Natural killer cell treated with Interleukin-12 subunit alpha and Interleukin-12 subunit beta and Interleukin-15 and Interleukin-18, amount 100 ng/mL, for 72 hours (primary cell): ENCODE results near the gene ADGRV1. TPM values are rescaled to one million over a fixed set of nuclear protein-coding genes. Genes with fewer than 3 reads are reported as not detected.
"Not testable (repeated sequence)": the region's sequence is repeated elsewhere in the genome, so short reads cannot be mapped to it uniquely, and the experiment has no call there.

Experiments used
- ATAC-seq, 2 donors: fragments of 150-1000 bp; cut with Tn5 transposase in 1 of 2; sonication (Bioruptor Pico), chemical (Tn5 transposase) in 1 of 2; 2 replicates each; pipeline ENCODE4 v1.10.0; 2021
- DNase-seq: peaks from one replicate; pipeline ENCODE4 v3.0.0; 2022; ENCODE audit warnings: low spot score
- H3K27ac Mint-ChIP-seq, 2 donors: 1 replicate in 1 of 2; 2 replicates in 1 of 2; pipeline ENCODE4 v1.8.0; 2022; ENCODE audit warnings: mixed read lengths in 2 of 2, mild to moderate bottlenecking in 1 of 2, moderate library complexity in 1 of 2
- H3K27me3 Mint-ChIP-seq, 2 donors: 1 replicate in 1 of 2; 2 replicates in 1 of 2; pipeline ENCODE4 v1.8.0; 2022; ENCODE audit warnings: mixed read lengths in 2 of 2
- H3K36me3 Mint-ChIP-seq: one replicate; pipeline ENCODE4 v1.8.0; 2022; ENCODE audit warnings: mixed read lengths
- H3K4me1 Mint-ChIP-seq, 2 donors: 1 replicate in 1 of 2; 2 replicates in 1 of 2; pipeline ENCODE4 v1.8.0; 2022; ENCODE audit warnings: low read depth in 2 of 2, mixed read lengths in 2 of 2, mild to moderate bottlenecking in 1 of 2
- H3K4me3 Mint-ChIP-seq: one replicate; pipeline ENCODE4 v1.8.0; 2022; ENCODE audit warnings: mixed read lengths
- H3K9me3 Mint-ChIP-seq: 2 replicates; pipeline ENCODE4 v1.8.0; 2022; ENCODE audit warnings: mixed read lengths
- total RNA-seq, 2 donors: library from RNA; stranded (reverse); gene quantifications; one replicate each; pipeline ENCODE4 v1.2.3, GENCODE V29; 2022

The ADGRV1 gene
- total RNA-seq, 2 donors from 2014 or later = 0.33 TPM; not detected in 1

- Mint-ChIP-seq H3K36me3 (no peaks in the 10 kb centered on the region), H3K4me3 (no peak overlapping the region)
Measured at GRCh38 chr5:90707698-90708097, 149.1 kb downstream of the ADGRV1 start.

DNA sequence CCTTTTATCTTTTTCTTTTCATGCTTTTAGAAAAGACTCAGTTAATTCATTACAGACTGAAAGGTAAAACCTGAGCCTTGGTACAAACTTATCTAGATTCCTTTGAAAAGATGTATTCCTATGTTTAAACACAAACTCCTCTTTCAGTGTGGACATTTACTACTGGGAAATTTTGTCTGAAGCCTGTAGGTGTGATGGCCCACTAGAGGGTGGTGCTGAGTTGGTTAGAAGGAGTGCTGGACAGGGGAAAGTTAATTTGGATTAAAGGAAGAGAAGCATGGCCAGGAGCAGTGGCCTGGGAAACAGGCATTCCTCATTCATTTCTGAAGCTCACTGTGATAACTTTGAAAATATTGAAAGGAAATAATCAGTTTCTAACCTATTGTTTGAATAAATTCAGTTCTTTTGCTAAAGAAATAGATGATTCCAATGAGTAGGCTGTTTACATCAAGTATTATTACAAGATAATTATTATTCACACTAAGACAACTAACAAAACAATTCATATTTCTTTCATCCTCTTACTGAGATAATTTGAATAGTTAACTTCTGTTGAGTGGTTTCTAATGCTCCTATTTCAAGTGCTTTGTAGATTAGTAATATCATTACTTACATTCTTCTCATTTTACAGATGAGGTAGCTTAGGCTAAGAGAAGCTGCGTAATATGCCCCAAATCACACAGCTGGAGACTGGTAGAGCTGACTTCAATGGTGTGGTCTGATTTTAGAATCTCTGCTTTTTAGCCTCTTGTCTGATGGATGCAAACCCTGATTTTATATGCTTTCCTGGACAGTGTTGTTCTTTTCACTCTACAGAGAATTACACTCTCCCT lies 150.9 kb downstream of the ADGRV1 start:
- Mint-ChIP-seq H3K4me3 (no peak overlapping the region), H3K27me3 (peaks cover 0 to 20% of the 10 kb centered on the region in 2 donors), H3K27ac (no peak overlapping the region), H3K4me1 (no peaks in the 10 kb centered on the region), H3K9me3 (no peaks in the 10 kb centered on the region), H3K36me3 (no peaks in the 10 kb centered on the region)
- ATAC-seq (no peak), DNase-seq (no peak)

More at GRCh38 chr5:90707698-90708097, 149.1 kb downstream of the ADGRV1 start:
- H3K27ac Mint-ChIP-seq = no peak overlapping the region
- no peak for ATAC-seq
- no peak for DNase-seq
- no peaks in the 10 kb centered on the region for H3K4me1 Mint-ChIP-seq
- H3K27me3 Mint-ChIP-seq = peaks cover 0 to 15% of the 10 kb centered on the region in 2 donors
- H3K9me3 Mint-ChIP-seq = no peaks in the 10 kb centered on the region

GRCh38 chr5:90718387-90718786 lies 159.8 kb downstream of the ADGRV1 start:
- Mint-ChIP-seq H3K27ac (no peak overlapping the region), H3K36me3 (no peaks in the 10 kb centered on the region), H3K4me1 (no peaks in the 10 kb centered on the region), H3K27me3 (peaks cover 0 to 5% of the 10 kb centered on the region in 2 donors), H3K4me3 (no peak overlapping the region), H3K9me3 (peaks cover 6% of the 10 kb centered on the region)
- ATAC-seq (no peak), DNase-seq (no peak)

DNA sequence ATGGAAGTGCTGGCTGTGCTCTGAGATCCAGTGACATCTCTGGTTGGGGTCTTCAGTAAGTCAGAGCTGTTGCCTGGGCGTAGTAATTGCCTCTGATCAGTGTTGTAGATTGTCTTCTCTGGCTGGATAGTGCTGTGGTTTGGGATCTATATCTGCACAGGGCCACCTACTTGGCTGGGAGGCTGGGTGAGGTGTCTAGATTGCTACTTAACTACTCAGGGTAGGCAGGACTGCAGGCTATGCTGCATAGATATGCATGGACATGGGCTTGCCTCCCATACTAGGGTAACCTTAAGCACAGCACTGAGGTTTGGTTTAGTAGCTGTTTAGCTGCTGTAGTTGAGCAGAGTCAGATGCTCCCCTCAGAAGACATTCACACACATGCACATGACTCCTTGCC lies 181.0 kb downstream of the ADGRV1 start:
- DNase-seq (no peak), ATAC-seq (no peak)
- Mint-ChIP-seq H3K36me3 (peaks cover 8% of the 10 kb centered on the region), H3K4me1 (no peaks in the 10 kb centered on the region), H3K27ac (no peak overlapping the region), H3K27me3 (peaks cover 0 to 8% of the 10 kb centered on the region in 2 donors), H3K4me3 (no peak overlapping the region), H3K9me3 (peaks cover 14% of the 10 kb centered on the region)

DNA sequence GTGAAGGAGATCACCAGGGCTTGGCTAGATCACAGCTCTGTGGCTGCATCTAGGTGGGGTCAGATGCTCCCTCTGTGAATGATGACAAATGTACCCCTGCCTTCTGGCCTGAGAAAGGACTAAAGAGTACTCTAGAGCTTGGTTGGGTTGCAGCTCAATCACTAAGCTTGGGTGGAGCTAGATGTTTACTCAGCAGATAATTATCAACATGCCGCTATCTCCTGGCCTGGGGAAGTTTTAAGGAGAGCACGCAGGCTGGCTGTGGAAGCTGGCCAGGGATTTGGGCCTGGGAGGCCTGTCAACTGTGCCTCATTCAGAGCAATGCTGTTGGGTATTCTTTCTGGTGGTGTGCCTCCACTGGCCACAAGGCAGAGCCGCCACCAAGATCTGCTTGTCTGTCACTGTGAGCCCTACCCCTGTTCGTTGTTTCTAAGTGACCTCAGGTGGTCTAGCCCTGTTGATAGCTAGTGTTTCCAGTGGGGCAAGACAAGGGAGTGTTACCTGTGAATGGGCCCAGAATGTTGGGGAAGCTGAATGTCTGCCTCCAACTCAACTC lies 181.7 kb downstream of the ADGRV1 start:
- Mint-ChIP-seq H3K27me3 (peaks cover 0 to 8% of the 10 kb centered on the region in 2 donors), H3K27ac (no peak overlapping the region)

GRCh38 chr5:90741022-90741564 lies 182.5 kb downstream of the ADGRV1 start:
- peaks cover 0 to 8% of the 10 kb centered on the region in 2 donors for H3K27me3 Mint-ChIP-seq
- H3K4me1 Mint-ChIP-seq = no peaks in the 10 kb centered on the region
- H3K9me3 Mint-ChIP-seq = peaks cover 14% of the 10 kb centered on the region
- ATAC-seq (no peak), DNase-seq (no peak)
- H3K27ac Mint-ChIP-seq = no peak overlapping the region
- peaks cover 8% of the 10 kb centered on the region for H3K36me3 Mint-ChIP-seq
- H3K4me3 Mint-ChIP-seq = no peak overlapping the region

More for the DNA sequence above, 181.7 kb downstream of the ADGRV1 start:
- Mint-ChIP-seq H3K36me3 (peaks cover 8% of the 10 kb centered on the region), H3K4me3 (no peak overlapping the region), H3K9me3 (peaks cover 14% of the 10 kb centered on the region), H3K4me1 (no peaks in the 10 kb centered on the region)
- ATAC-seq = no peak
- DNase-seq = no peak

- Mint-ChIP-seq H3K36me3 (no peaks in the 10 kb centered on the region), H3K4me3 (no peak overlapping the region), H3K27me3 (peaks cover 7 to 31% of the 10 kb centered on the region in 2 donors), H3K27ac (no peak overlapping the region), H3K9me3 (peaks cover 11% of the 10 kb centered on the region), H3K4me1 (no peaks in the 10 kb centered on the region)
- no peak for DNase-seq
- ATAC-seq = no peak
Measured at GRCh38 chr5:90746119-90746518, 187.5 kb downstream of the ADGRV1 start.

- Mint-ChIP-seq H3K9me3 (peaks cover 10% of the 10 kb centered on the region), H3K4me1 (no peaks in the 10 kb centered on the region), H3K27ac (no peak overlapping the region), H3K36me3 (no peaks in the 10 kb centered on the region), H3K27me3 (peaks cover 7 to 32% of the 10 kb centered on the region in 2 donors), H3K4me3 (no peak overlapping the region)
- no peak for DNase-seq
- no peak for ATAC-seq
Measured at GRCh38 chr5:90747175-90747574, 188.6 kb downstream of the ADGRV1 start.

- Mint-ChIP-seq H3K4me3 (no peak overlapping the region), H3K36me3 (no peaks in the 10 kb centered on the region), H3K9me3 (peaks cover 4% of the 10 kb centered on the region), H3K27ac (no peak overlapping the region), H3K4me1 (no peaks in the 10 kb centered on the region), H3K27me3 (peaks cover 8 to 32% of the 10 kb centered on the region in 2 donors)
- DNase-seq = no peak
- ATAC-seq = no peak
Measured at GRCh38 chr5:90747693-90748092, 189.1 kb downstream of the ADGRV1 start.

DNA sequence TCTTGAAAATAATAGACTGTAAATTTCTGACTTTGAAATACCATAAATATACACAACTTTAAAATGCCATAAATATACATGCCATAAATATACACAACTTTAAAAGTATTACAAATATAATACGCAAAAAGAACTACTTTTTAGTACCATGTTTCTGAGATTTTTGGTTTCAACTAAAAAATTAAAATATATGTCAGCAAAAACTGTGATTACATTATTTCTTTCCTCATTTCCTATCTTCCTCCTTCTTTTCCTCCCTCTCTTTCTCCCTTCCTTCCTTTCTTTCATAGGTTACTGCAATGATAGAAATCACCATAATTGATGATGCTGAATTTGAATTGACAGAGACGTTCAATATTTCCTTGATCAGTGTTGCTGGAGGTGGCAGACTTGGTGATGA lies 200.5 kb downstream of the ADGRV1 start:
- Mint-ChIP-seq H3K27ac (no peak overlapping the region), H3K9me3 (no peaks in the 10 kb centered on the region), H3K4me1 (no peaks in the 10 kb centered on the region), H3K36me3 (no peaks in the 10 kb centered on the region), H3K4me3 (no peak overlapping the region), H3K27me3 (peaks cover 2 to 7% of the 10 kb centered on the region in 2 donors)
- no peak for DNase-seq
- ATAC-seq = no peak

GRCh38 chr5:90767710-90768109 lies 209.1 kb downstream of the ADGRV1 start:
- Mint-ChIP-seq H3K27me3 (peaks cover 4 to 16% of the 10 kb centered on the region in 2 donors), H3K4me3 (no peak overlapping the region)

DNA sequence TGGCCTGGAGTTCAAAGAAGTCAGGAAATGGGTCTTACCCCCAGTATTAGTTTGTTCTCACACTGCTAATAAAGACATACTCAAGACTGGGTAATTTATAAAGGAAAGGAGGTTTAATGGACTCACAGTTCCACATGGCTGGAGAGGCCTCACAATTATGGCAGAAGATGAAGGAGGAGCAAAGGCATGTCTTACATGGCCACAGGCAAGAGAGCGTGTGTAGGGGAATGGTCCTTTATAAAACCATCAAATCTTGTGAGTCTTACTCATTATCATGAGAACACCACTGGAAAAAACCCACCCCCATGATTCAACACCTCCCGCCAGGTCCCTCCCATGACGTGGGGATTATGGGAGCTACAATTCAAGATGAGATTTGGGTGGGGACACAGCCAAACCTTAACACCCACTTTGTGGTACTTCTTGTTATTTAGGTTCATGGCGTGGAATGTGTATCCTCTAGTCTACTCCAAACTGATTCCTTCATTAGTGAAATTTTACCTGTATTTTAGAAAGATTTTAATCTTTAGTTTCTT lies 211.5 kb downstream of the ADGRV1 start:
- not testable (repeated sequence) for ATAC-seq, H3K4me1 Mint-ChIP-seq, DNase-seq, H3K36me3 Mint-ChIP-seq, H3K4me3 Mint-ChIP-seq, H3K27ac Mint-ChIP-seq, H3K9me3 Mint-ChIP-seq
- peaks cover 4 to 23% of the 10 kb centered on the region in 2 donors for H3K27me3 Mint-ChIP-seq

More at GRCh38 chr5:90767710-90768109, 209.1 kb downstream of the ADGRV1 start:
- Mint-ChIP-seq H3K27ac (no peak overlapping the region), H3K4me1 (no peaks in the 10 kb centered on the region), H3K9me3 (no peaks in the 10 kb centered on the region), H3K36me3 (no peaks in the 10 kb centered on the region)
- DNase-seq = no peak
- no peak for ATAC-seq

DNA sequence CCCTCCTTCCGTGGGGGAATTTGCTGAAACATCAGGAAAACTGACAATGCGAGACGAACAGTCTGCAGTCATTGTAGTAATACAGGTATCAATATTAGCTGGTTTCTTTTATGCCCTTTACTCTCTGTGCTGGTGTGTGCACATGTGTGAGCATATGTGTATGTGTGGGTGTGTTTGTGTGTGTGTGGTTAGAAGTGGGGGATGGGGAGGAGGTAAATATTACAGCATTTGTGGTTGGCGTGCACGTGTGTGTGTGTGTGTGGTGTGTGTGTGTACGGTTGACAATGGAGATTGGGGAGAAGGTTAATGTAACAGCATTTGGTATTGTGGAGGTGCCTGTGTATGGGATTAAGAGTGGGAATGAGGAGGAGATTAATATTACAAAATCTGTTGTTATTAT lies 219.4 kb downstream of the ADGRV1 start:
- Mint-ChIP-seq H3K27ac (no peak overlapping the region), H3K36me3 (no peaks in the 10 kb centered on the region), H3K27me3 (peaks cover 2 to 18% of the 10 kb centered on the region in 2 donors), H3K9me3 (no peaks in the 10 kb centered on the region), H3K4me3 (no peak overlapping the region), H3K4me1 (peaks cover 0 to 2% of the 10 kb centered on the region in 2 donors)
- ATAC-seq (no peak), DNase-seq (no peak)
